OCI-LY3 (cell line): ENCODE measurements around the gene GNPNAT1.

ENCODE experiments used
- EZH2phosphoT487 ChIP-seq: fragments of 200-600 bp; shearing (Covaris generic); IDR thresholded peaks from 2 replicates; pipeline ENCODE4 v1.6.1; 2018; ENCODE audit warnings: antibody characterized with exemption, mixed run types, low read depth
- TF ChIP-seq, protein P1 (sequence below): fragments of 200-600, 300-600 bp; sonication (generic); IDR thresholded peaks from 2 replicates; pipeline ENCODE4 v1.5.1; 2014; ENCODE audit warnings: antibody characterized with exemption, low read length, low read depth

DNA sequence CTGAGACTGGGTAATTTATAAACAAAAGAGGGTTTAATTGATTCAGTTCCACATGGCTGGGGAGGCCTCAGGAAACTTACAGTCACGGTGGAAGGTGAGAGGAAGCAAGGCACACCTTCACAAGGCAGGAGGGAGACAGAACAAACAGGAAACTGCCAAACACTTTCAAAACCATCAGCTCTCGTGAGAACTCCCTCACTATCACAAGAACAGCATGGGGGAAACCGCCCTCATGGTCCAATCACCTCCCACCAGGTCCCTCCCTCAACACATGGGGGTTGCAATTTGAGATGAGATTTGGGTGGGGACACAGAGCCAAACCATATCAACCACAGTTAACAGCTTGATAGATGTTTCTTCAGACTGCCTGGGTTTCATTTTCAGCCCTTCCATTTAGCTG lies 6.2 kb upstream of the GNPNAT1 start:
- TF ChIP-seq, protein P1, sequence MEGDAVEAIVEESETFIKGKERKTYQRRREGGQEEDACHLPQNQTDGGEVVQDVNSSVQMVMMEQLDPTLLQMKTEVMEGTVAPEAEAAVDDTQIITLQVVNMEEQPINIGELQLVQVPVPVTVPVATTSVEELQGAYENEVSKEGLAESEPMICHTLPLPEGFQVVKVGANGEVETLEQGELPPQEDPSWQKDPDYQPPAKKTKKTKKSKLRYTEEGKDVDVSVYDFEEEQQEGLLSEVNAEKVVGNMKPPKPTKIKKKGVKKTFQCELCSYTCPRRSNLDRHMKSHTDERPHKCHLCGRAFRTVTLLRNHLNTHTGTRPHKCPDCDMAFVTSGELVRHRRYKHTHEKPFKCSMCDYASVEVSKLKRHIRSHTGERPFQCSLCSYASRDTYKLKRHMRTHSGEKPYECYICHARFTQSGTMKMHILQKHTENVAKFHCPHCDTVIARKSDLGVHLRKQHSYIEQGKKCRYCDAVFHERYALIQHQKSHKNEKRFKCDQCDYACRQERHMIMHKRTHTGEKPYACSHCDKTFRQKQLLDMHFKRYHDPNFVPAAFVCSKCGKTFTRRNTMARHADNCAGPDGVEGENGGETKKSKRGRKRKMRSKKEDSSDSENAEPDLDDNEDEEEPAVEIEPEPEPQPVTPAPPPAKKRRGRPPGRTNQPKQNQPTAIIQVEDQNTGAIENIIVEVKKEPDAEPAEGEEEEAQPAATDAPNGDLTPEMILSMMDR: no peak
- TF ChIP-seq EZH2phosphoT487: no peak
